Vagina (tissue), 2 donors: ENCODE results near the gene PRC1.

Experiments
- CTCF ChIP-seq, 3 experiments: fragments of 450-650 bp in 2 of 3; fragments of 200-600 bp in 1 of 3; sonication (generic) in 1 of 3; IDR thresholded peaks; one replicate each; pipeline ENCODE4 v1.5.1; 2017 to 2019; ENCODE audit warnings: antibody characterized with exemption in 3 of 3, mild to moderate bottlenecking in 2 of 3, moderate library complexity in 2 of 3
- POLR2A ChIP-seq, 2 donors: fragments of 450-650 bp; IDR thresholded peaks; one replicate each; pipeline ENCODE4 v1.6.1; 2017; ENCODE audit warnings: antibody characterized with exemption in 2 of 2, mild to moderate bottlenecking in 2 of 2, moderate library complexity in 2 of 2
- POLR2AphosphoS5 ChIP-seq, 2 donors: sonication (generic); formaldehyde crosslinking; IDR thresholded peaks; one replicate each; pipeline ENCODE4 v1.9.0; 2017; ENCODE audit warnings: antibody characterized with exemption in 2 of 2, mild to moderate bottlenecking in 2 of 2, low read depth in 1 of 2; ENCODE audit not compliant: insufficient read depth in 1 of 2

- TF ChIP-seq CTCF (IDR thresholded peaks at IDR 0.05) (no peak), POLR2AphosphoS5 (IDR thresholded peaks at IDR 0.05; ENCODE audit: insufficient read depth in 1 of 2, low read depth in 1 of 2) (no peak), POLR2A (IDR thresholded peaks at IDR 0.05) (no peak)
Measured at GRCh38 chr15:90998737-90999136, 4.4 kb upstream of the PRC1 start.
